ENCODE measurements around the gene TRMT2B. TPM values are rescaled to one million over a fixed set of nuclear protein-coding genes. Genes with fewer than 3 reads are reported as not detected.
"Not testable (repeated sequence)": the region's sequence is repeated elsewhere in the genome, so short reads cannot be mapped to it uniquely, and the experiment has no call there.

The TRMT2B gene
- polyA plus RNA-seq, 3 donors: 10.5 to 13.3 (median 13.0) TPM

DNA sequence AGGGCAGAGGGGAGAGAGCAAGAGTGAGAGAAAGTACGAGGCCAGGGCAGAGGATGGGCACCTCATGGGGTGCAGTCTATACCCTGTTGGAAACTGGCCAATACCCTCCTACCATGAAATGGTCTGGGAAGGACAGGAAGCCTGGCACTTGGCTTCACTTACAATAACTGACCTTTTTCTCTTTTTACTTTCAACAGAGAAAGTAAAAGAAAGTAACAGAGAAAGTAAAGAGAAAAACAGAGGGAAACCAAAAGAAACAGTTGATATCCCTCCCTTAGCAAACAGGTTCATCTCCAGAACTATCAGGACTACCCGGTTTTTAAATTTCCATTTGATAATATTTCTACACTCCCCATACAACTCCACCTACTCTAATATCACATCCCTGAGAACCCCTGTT, 61.8 kb downstream of the TRMT2B start:
- peaks cover 0 to 3% (median 0%) of the 10 kb centered on the region in 7 donors for H3K9me3 Mint-ChIP-seq
- no peaks in the 10 kb centered on the region for H3K27me3 ChIP-seq (ENCODE audit: control insufficient read depth in 2 of 2, insufficient read depth in 2 of 2, low read length in 2 of 2)
- no CpG with 5 or more reads among the region's 2 CpGs for WGBS (ENCODE audit: insufficient coverage)
- no peak overlapping the region for H3K4me3 Mint-ChIP-seq
- H3K79me2 ChIP-seq (ENCODE audit: insufficient read depth, low read length): no peaks in the 10 kb centered on the region
- no peaks in the 10 kb centered on the region for H3K4me1 ChIP-seq (ENCODE audit: control insufficient read depth in 1 of 2, insufficient read depth in 2 of 2, low read length in 2 of 2)
- H3K27me3 Mint-ChIP-seq (ENCODE audit: low read depth in 3 of 3): peaks cover 0 to 4% (median 0%) of the 10 kb centered on the region in 3 donors
- no peak overlapping the region for H3K27ac ChIP-seq (ENCODE audit: low read depth in 1 of 2, low read length in 2 of 2)
- no peak overlapping the region for H3K4me3 ChIP-seq (replicated peaks in 1 of 3; ENCODE audit: low read depth in 2 of 3, low read length in 3 of 3)
- intact Hi-C loops (cut with micrococcal nuclease): no loop called here
- H4K20me1 ChIP-seq (ENCODE audit: insufficient read depth, low read length): no peaks in the 10 kb centered on the region
- DNase-seq: no peak
- H3K36me3 ChIP-seq (replicated peaks in 1 of 2; ENCODE audit: control insufficient read depth in 1 of 2, insufficient read depth in 2 of 2, low read length in 2 of 2): peaks cover 0 to 2% of the 10 kb centered on the region in 2 donors
- peaks cover 12% of the 10 kb centered on the region for H3K4me1 Mint-ChIP-seq
- H2AFZ ChIP-seq (ENCODE audit: insufficient read depth, low read depth, low read length, poor library complexity, severe bottlenecking): no peak overlapping the region
- TF ChIP-seq, protein P1, sequence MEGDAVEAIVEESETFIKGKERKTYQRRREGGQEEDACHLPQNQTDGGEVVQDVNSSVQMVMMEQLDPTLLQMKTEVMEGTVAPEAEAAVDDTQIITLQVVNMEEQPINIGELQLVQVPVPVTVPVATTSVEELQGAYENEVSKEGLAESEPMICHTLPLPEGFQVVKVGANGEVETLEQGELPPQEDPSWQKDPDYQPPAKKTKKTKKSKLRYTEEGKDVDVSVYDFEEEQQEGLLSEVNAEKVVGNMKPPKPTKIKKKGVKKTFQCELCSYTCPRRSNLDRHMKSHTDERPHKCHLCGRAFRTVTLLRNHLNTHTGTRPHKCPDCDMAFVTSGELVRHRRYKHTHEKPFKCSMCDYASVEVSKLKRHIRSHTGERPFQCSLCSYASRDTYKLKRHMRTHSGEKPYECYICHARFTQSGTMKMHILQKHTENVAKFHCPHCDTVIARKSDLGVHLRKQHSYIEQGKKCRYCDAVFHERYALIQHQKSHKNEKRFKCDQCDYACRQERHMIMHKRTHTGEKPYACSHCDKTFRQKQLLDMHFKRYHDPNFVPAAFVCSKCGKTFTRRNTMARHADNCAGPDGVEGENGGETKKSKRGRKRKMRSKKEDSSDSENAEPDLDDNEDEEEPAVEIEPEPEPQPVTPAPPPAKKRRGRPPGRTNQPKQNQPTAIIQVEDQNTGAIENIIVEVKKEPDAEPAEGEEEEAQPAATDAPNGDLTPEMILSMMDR (IDR thresholded peaks at IDR 0.05): no peak
- peaks cover 2 to 8% of the 10 kb centered on the region in 2 donors for H3K36me3 Mint-ChIP-seq
- H3K9me3 ChIP-seq (replicated peaks in 1 of 2; ENCODE audit: control insufficient read depth in 1 of 2, insufficient read depth in 1 of 2, low read length in 2 of 2): no peaks in the 10 kb centered on the region
- no peak overlapping the region for H3K4me2 ChIP-seq (replicated peaks; ENCODE audit: extremely low read depth, low read length, poor library complexity, severe bottlenecking)
- H3K27ac Mint-ChIP-seq: no peak overlapping the region
- no peak overlapping the region for H3K9ac ChIP-seq (ENCODE audit: insufficient read depth, low read length, poor library complexity, severe bottlenecking)

DNA sequence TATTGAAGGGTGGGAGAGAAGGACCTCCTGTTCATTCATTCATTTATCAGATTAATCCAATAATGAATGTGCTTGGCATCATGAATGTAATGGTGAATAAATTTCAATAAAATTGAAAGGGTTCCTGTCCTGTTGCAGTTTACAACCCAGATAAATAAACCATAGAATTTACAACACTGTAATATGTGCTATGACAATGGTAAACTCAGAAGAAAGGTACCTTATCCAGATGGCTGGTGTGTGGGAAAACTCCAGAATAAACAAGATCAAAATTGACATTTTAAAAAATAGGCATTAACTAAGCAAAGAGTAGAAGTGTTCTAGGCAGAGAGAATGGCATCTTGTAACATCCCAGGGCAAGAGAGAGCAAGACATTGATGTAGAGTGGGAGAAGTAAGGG, 67.1 kb downstream of the TRMT2B start:
- no peaks in the 10 kb centered on the region for H3K79me2 ChIP-seq (ENCODE audit: insufficient read depth, low read length)
- H3K27ac ChIP-seq (ENCODE audit: low read depth in 1 of 2, low read length in 2 of 2): no peak overlapping the region
- Mint-ChIP-seq H3K27ac (no peak overlapping the region), H3K27me3 (ENCODE audit: low read depth in 3 of 3) (peaks cover 0 to 6% (median 0%) of the 10 kb centered on the region in 3 donors), H3K36me3 (peaks cover 2 to 8% of the 10 kb centered on the region in 2 donors), H3K4me3 (no peak overlapping the region), H3K4me1 (peaks cover 2% of the 10 kb centered on the region), H3K9me3 (peaks cover 0 to 3% (median 0%) of the 10 kb centered on the region in 7 donors)
- H3K9ac ChIP-seq (ENCODE audit: insufficient read depth, low read length, poor library complexity, severe bottlenecking): no peak overlapping the region
- no peaks in the 10 kb centered on the region for H4K20me1 ChIP-seq (ENCODE audit: insufficient read depth, low read length)
- DNase-seq: no peak
- TF ChIP-seq, protein P1 (IDR thresholded peaks at IDR 0.05): no peak
- no peak overlapping the region for H3K4me2 ChIP-seq (replicated peaks; ENCODE audit: extremely low read depth, low read length, poor library complexity, severe bottlenecking)
- H3K4me1 ChIP-seq (ENCODE audit: control insufficient read depth in 1 of 2, insufficient read depth in 2 of 2, low read length in 2 of 2): no peaks in the 10 kb centered on the region
- H3K27me3 ChIP-seq (ENCODE audit: control insufficient read depth in 2 of 2, insufficient read depth in 2 of 2, low read length in 2 of 2): no peaks in the 10 kb centered on the region
- H3K4me3 ChIP-seq (replicated peaks in 1 of 3; ENCODE audit: low read depth in 2 of 3, low read length in 3 of 3): no peak overlapping the region
- H3K36me3 ChIP-seq (replicated peaks in 1 of 2; ENCODE audit: control insufficient read depth in 1 of 2, insufficient read depth in 2 of 2, low read length in 2 of 2): peaks cover 0 to 2% of the 10 kb centered on the region in 2 donors
- no peaks in the 10 kb centered on the region for H3K9me3 ChIP-seq (replicated peaks in 1 of 2; ENCODE audit: control insufficient read depth in 1 of 2, insufficient read depth in 1 of 2, low read length in 2 of 2)
- no peak overlapping the region for H2AFZ ChIP-seq (ENCODE audit: insufficient read depth, low read depth, low read length, poor library complexity, severe bottlenecking)
- intact Hi-C loops (cut with micrococcal nuclease): no loop called here

DNA sequence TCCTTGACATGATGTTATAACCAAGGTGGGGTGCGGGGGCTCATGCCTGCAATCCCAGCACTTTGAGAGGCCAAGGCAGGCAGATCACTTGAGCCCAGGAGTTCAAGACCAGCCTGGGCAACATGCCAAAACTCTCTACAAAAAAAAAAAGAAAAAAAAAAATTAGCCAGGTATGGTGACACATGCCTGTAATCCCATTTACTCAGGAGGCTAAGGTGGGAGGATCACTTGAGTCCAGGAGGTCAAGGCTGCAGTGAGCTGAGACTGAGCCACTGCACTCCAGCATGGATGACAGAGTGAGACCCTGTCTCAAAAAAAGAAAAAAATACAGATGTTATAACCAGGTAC, 70.4 kb downstream of the TRMT2B start:
- H3K27me3 Mint-ChIP-seq (ENCODE audit: low read depth in 3 of 3): not testable (repeated sequence)
- WGBS (ENCODE audit: insufficient coverage): no CpG with 5 or more reads among the region's 1 CpG

More for the DNA sequence above, 70.4 kb downstream of the TRMT2B start:
- H3K4me1 ChIP-seq (ENCODE audit: control insufficient read depth in 1 of 2, insufficient read depth in 2 of 2, low read length in 2 of 2); H3K36me3 ChIP-seq (replicated peaks in 1 of 2; ENCODE audit: control insufficient read depth in 1 of 2, insufficient read depth in 2 of 2, low read length in 2 of 2); H3K27ac Mint-ChIP-seq; H3K4me2 ChIP-seq (replicated peaks; ENCODE audit: extremely low read depth, low read length, poor library complexity, severe bottlenecking); H3K4me3 ChIP-seq (replicated peaks in 1 of 3; ENCODE audit: low read depth in 2 of 3, low read length in 3 of 3); H4K20me1 ChIP-seq (ENCODE audit: insufficient read depth, low read length); H3K9ac ChIP-seq (ENCODE audit: insufficient read depth, low read length, poor library complexity, severe bottlenecking); H2AFZ ChIP-seq (ENCODE audit: insufficient read depth, low read depth, low read length, poor library complexity, severe bottlenecking); intact Hi-C loops (cut with micrococcal nuclease); H3K4me1 Mint-ChIP-seq; H3K79me2 ChIP-seq (ENCODE audit: insufficient read depth, low read length); H3K4me3 Mint-ChIP-seq; H3K9me3 ChIP-seq (replicated peaks in 1 of 2; ENCODE audit: control insufficient read depth in 1 of 2, insufficient read depth in 1 of 2, low read length in 2 of 2); DNase-seq; H3K36me3 Mint-ChIP-seq; H3K9me3 Mint-ChIP-seq; H3K27ac ChIP-seq (ENCODE audit: low read depth in 1 of 2, low read length in 2 of 2); H3K27me3 ChIP-seq (ENCODE audit: control insufficient read depth in 2 of 2, insufficient read depth in 2 of 2, low read length in 2 of 2): not testable (repeated sequence)

Measured in CD14-positive monocyte (primary cell).